ENCODE data around the gene CTSH. TPM values are rescaled to one million over a fixed set of nuclear protein-coding genes. Genes with fewer than 3 reads are reported as not detected.

The CTSH gene
- total RNA-seq, 3 donors from 2014 or later, result 29.6 to 57.4 (median 53.8) TPM

- ATAC-seq, result no peak
- no peak for TF ChIP-seq CTCF (IDR thresholded peaks at IDR 0.05)
- Histone ChIP-seq H3K9me3 (no peaks in the 10 kb centered on the region), H3K4me3 (no peak overlapping the region), H3K4me1 (ENCODE audit: low read depth) (no peaks in the 10 kb centered on the region), H3K36me3 (ENCODE audit: low read depth) (no peaks in the 10 kb centered on the region)
- DNase-seq, result no peak
- intact Hi-C loops (cut with DNase I, micrococcal nuclease), result no loop called here
These were observed 22.3 kb downstream of the CTSH start for GRCh38 chr15:78922527-78922926.

- ATAC-seq (no peak), DNase-seq (no peak)
- H3K4me1 ChIP-seq (ENCODE audit: low read depth), result no peaks in the 10 kb centered on the region
- intact Hi-C loops (cut with DNase I, micrococcal nuclease), result no loop called here
- no peak for TF ChIP-seq CTCF (IDR thresholded peaks at IDR 0.05)
- no peak overlapping the region for H3K4me3 ChIP-seq
- no peaks in the 10 kb centered on the region for H3K36me3 ChIP-seq (ENCODE audit: low read depth)
- no peaks in the 10 kb centered on the region for H3K9me3 ChIP-seq
These were observed 22.9 kb downstream of the CTSH start for GRCh38 chr15:78921940-78922339.

- no peaks in the 10 kb centered on the region for H3K9me3 ChIP-seq
- H3K4me3 ChIP-seq, result no peak overlapping the region
- H3K4me1 ChIP-seq (ENCODE audit: low read depth), result no peaks in the 10 kb centered on the region
- intact Hi-C loops (cut with DNase I, micrococcal nuclease), result no loop called here
- H3K36me3 ChIP-seq (ENCODE audit: low read depth), result no peaks in the 10 kb centered on the region
- ATAC-seq (no peak), DNase-seq (no peak)
- TF ChIP-seq CTCF (IDR thresholded peaks at IDR 0.05), result no peak
These were observed 23.3 kb downstream of the CTSH start for GRCh38 chr15:78921517-78921916.

- intact Hi-C loops (cut with DNase I, micrococcal nuclease), result no loop called here
- TF ChIP-seq CTCF (IDR thresholded peaks at IDR 0.05), result no peak
- Histone ChIP-seq H3K36me3 (ENCODE audit: low read depth) (no peaks in the 10 kb centered on the region), H3K4me1 (ENCODE audit: low read depth) (no peaks in the 10 kb centered on the region), H3K4me3 (no peak overlapping the region), H3K9me3 (no peaks in the 10 kb centered on the region)
- ATAC-seq (no peak), DNase-seq (no peak)
These were observed 27.0 kb downstream of the CTSH start for GRCh38 chr15:78917888-78918287.

- Histone ChIP-seq H3K9me3 (no peaks in the 10 kb centered on the region), H3K4me1 (ENCODE audit: low read depth) (no peaks in the 10 kb centered on the region), H3K4me3 (no peak overlapping the region), H3K36me3 (ENCODE audit: low read depth) (no peaks in the 10 kb centered on the region)
- intact Hi-C loops (cut with DNase I, micrococcal nuclease), result no loop called here
- no peak for ATAC-seq
- no peak for TF ChIP-seq CTCF (IDR thresholded peaks at IDR 0.05)
- no peak for DNase-seq
These were observed 28.8 kb downstream of the CTSH start for GRCh38 chr15:78916088-78916487.

Data from mucosa of descending colon (tissue), 3 donors.